GM23248 (cell line): ENCODE measurements around the gene DICER1.

Experiments
- EZH2 ChIP-seq: fragments of 200-600 bp; sonication (generic); IDR thresholded peaks from 2 replicates; pipeline ENCODE4 v1.6.1; 2018; ENCODE audit warnings: antibody characterized with exemption, mild to moderate bottlenecking; ENCODE audit not compliant: insufficient read depth, poor library complexity, severe bottlenecking
- EZH2phosphoT487 ChIP-seq: fragments of 200-600 bp; sonication (generic); IDR thresholded peaks from 2 replicates; pipeline ENCODE4 v1.6.1; 2018; ENCODE audit warnings: antibody characterized with exemption, moderate library complexity, mild to moderate bottlenecking, low read depth; ENCODE audit not compliant: insufficient read depth

GRCh38 chr14:95190857-95191256 is 33.5 kb upstream of the DICER1 start:
- no peak for TF ChIP-seq EZH2
- no peak for TF ChIP-seq EZH2phosphoT487
